GM19463 (cell line): Measurements from ENCODE around the gene ATP5PB.
A peak's percentile ranks its signal among the peaks of the same experiment; 100 is the strongest.

Source experiments
- ATAC-seq: cut with Tn5 transposase; IDR thresholded peaks from one replicate; pipeline ENCODE4 v1.9.1; 2021; ENCODE audit warnings: mild to moderate bottlenecking, moderate library complexity; ENCODE audit not compliant: unreplicated experiment

ATP5PB gene

GRCh38 chr1:111504097-111504496, 54.8 kb downstream of the ATP5PB start:
- ATAC-seq, result no peak

DNA sequence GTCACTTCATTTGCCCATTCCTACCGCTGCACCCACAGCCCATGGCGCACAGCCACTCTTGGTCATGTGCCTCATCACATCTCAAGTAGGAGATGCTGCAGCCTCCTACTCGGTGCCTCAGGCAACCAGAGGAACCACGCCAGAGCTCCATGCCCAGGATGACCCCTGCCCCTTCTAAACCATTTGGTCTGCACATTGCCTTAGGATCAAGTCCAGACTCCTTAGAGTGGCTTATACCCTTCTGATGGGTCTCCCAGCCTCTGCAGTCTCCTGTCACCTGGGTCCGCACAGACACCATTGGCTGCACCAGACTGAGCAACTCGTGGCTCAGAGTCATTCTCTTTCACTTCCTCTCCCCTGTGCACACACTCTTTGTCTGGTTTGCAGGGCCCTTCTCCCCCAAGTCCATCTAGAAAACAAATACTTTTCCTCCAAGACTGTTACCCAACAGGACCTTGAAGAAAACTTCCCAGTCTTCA, 56.4 kb downstream of the ATP5PB start:
- ATAC-seq, result peak; percentile 51

- ATAC-seq, result no peak
Measured at GRCh38 chr1:111506561-111506960, 57.3 kb downstream of the ATP5PB start.

DNA sequence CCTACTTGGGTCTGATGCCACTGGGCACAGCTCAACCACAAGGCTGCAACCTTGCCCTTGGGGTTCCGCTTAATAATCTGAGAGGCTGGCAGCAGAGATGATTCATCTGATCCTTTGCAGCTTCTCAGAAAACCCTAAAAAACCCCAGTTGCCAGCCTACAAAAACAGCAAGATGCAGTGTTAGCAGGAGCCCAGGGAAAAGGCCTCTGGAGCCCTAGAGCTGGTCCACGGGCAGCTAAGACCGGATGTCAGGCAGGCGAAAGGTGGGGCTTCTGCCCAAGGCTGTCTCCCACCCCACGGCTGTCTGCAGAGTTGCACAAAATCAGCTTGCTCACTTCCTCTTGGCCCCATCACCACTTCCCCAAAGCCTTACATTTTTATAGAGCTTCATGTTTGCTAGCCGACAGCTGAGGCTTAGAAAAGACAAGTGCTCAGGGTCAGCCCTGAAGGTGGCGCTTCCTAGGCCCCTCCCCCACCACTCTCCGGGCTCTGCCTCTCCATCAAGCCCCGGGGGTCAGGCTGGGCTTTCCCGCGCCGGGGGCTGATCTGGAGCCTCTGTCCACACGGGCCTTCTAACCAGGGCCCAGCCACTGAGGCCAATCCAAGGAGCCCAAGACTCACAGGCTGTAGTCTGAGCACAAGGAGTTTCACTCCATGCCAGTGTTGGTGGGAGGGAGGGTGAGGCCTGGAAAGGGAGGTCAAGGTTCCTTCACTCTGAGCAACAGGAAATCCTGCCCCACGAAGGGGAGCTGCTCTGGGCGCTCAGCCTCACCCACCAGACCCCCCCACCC, 58.3 kb downstream of the ATP5PB start:
- ATAC-seq, result peak; percentile 50

DNA sequence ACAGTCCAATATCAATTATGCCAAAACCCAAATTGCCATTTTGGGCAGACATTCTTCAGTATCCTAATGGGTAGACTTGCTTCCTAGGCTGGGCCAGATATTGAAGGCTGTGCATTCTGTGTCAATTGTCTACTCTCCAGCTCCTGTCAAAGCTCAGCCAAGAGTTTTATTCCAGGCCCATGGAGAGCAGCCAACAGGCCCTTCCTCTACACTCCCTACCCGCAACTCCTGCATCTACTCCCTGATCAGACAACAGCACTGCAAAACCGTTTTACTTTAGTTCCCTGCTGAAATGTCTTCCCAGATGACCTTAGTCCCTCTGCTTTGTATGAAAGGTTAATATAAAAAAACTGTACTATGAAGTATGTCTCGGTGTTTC, 60.7 kb downstream of the ATP5PB start:
- no peak for ATAC-seq

DNA sequence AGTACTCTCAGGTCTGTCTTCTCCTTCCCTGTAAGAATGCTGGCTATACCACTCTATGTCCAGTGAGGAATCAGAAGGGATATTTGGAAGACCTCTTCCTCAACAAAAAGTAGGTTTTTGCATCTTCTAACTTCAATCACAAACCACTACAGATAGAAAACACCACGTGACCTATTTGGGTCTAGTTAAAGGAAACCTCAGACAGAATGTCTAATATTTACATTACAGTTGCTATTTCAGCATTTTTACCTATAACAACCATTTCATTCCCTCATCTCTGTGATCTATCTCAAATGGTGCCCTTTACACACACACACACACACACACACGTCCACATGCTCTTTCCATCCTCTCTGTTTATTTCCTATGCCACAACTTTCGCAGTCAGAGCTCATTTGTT, 62.1 kb downstream of the ATP5PB start:
- ATAC-seq, result no peak
